LHCN-M2 (cell line): ENCODE data around the gene CCDC188. TPM values are rescaled to one million over a fixed set of nuclear protein-coding genes. Genes with fewer than 3 reads are reported as not detected.
A peak's percentile ranks its signal among the peaks of the same experiment; 100 is the strongest.

Experiments
- DNase-seq: peaks from one replicate; pipeline ENCODE4 v3.0.0-alpha.2; 2012; ENCODE audit warnings: low read depth
- total RNA-seq: library from RNA; depleted of rRNA; stranded (reverse); fragments of >200 nt; gene quantifications from 2 replicates; pipeline ENCODE4 v1.2.3, GENCODE V29; 2014

The CCDC188 gene
- total RNA-seq, 1 experiment from 2014 or later, result 2.7 TPM

GRCh38 chr22:20123366-20124082 is 27.3 kb downstream of the CCDC188 start:
- DNase-seq, result no peak

DNA sequence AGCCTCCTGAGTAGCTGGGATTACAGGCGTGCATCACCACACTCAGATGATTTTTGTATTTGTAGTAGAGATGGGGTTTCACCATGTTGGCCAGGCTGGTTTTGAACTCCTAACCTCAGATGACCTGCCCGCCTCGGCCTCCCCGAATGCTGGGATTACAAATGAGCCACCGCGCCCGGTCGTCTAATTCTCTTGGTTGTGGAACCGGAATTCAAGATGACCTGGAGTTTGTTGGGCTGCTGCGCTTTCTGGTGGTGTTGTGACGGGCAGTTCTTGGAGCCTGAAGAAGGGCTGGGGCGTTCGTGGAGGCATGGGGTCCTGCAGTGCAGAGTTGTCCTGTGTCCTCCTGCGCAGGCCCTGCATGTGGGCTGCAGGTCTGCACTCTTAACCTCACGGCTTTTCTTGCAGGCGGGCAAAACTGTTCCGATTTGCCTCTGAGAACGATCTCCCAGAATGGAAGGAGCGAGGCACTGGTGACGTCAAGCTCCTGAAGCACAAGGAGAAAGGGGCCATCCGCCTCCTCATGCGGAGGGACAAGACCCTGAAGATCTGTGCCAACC is 28.9 kb downstream of the CCDC188 start:
- DNase-seq, result no peak

DNA sequence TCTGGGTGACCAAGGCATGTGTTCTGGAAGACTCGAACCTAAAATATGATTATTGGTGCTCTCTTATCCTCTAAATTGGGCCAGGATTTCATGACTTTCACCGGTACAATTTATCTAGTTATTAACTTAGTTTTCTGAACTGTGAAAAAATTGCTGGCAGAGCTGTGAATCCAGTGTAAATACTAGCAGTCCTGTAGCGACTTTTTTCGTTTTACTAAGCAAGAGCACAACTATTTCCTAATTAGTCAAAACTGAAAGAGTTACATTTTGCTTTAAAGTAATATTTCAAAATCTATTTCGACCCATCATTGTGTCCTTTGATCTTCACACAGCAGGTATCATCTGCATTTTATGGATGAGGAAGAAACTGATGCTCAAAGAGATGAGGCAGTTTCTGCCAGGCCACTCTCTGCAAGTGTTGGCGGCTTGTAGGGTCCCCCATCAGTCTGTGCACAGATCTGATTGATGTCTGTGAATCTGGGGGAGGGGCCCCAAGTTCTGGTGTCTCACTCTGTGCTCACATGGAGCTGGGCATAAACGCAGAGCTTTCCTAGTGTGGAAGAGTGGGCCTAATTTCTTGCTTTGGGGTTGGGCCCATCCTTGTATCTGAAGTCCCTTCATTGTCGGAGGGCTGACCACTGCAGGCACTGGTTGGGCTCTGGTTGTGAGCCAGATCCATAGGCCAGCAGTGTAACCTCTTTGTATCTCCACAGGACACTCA is 32.4 kb downstream of the CCDC188 start:
- no peak for DNase-seq

DNA sequence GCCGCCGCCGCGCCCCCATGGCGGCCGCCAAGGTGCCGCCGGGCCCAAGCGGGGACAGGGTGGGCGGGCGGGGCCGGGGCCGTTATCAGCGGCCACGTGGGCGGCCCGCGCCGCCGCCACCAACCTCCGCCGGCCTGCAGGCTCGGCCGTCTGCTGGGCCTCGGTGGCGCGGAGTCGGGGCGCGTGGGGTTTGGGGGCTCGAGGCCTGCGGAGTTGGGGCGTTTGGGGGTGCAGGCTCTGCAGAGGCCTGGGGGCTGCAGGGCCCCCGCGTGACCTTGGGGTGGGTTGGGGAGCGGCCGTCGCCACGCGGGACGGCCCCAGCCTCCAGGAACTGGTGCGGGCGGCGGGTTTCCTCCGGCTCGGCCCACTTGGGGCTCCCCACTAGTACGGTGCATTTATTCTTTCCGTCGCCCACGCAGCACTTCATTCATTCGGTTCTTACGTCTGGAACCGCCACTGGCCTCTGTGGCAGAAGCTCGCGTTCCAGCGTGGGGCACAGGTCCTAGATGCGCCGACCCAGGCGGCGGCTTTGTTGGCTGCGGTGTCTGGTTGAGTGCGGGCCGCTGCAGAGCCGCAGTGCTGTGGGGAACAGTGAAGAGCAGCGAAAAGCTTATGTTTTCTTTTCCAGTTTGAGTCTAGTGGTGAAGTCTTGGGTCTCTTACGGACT is 33.1 kb downstream of the CCDC188 start:
- DNase-seq, result peak; percentile 32

DNA sequence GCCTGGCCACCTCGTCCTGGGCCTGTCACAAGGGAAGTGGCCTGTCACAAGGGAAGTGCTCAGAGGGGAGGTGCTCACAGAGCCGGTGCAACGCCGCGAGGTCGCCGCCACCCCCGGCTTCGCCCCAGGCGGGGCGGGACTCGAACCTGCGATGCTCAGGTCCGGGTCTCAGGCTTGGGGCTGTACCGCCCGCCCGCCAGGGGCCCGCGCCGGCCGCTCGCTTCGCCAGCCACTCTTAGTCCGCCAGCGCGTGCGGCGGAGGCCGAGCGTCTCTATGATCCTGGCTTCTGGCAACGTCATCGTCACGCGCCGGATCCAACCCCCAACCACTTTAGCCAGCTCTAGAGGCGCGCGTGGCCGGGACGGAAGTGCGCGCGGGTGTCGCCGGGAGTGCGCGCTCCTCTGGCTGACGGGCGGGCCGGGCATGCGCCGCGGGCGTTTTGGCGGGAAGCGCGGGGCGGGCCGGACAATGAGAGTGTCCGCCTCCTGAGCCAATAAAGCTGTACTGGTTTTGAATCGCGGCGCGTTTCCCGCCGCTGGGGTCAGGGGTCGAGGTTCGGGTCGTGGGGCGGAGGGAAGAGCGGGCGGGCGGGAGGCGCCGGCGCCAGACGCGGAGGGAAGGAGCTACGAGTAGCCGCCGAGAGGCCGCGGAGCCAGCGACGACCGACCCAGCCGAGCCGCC is 33.8 kb downstream of the CCDC188 start, which contains the start of gene TRMT2A:
TRMT2A (minus strand) TSS at position 276 of the 682 bp plus-strand sequence. CDS start 320 bp downstream, outside the sequence.
- DNase-seq, result peak; percentile 98

- DNase-seq, result no peak
Measured at GRCh38 chr22:20116376-20116950, 34.4 kb downstream of the CCDC188 start.

DNA sequence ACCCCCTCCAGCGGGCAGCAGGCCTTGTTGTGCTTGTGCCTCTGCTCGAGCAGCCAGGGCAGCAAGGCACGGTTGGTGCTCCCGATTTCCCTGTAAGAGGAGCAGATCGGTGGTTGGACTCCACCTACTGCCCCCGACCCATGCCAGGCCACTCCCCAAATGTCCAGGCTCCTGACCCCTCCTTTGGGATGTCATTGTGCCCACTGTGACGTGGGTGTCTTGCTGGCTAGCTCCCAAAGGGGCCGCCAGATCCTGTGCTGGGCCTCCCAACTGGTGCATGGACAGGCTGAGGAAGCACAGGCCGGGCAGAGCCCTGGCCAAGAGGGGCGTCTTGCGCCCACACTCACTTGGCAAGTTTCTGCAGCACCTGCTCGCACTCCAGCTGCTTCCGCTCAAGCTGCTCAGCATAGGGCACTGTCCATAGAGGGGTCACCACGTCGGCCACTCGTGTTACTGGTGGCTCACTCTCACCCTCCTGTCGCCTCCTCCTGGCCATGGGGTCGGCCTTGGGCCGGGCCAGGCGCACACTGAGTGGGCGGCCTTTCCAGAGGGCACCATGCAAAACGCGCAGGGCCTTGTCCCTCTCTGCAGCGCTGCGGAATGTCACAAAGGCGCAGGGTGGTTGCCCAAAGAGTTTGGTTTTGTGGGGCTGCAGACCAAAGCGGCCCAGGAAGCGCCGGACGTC is 35.0 kb downstream of the CCDC188 start, which contains the start of gene RANBP1:
RANBP1 (plus strand) TSS at position 414 of the 685 bp plus-strand sequence; CDS start at position 495, 81 bp downstream.
- peak; percentile 50 for DNase-seq

- no peak for DNase-seq
Measured at GRCh38 chr22:20114506-20115475, 36.1 kb downstream of the CCDC188 start.

DNA sequence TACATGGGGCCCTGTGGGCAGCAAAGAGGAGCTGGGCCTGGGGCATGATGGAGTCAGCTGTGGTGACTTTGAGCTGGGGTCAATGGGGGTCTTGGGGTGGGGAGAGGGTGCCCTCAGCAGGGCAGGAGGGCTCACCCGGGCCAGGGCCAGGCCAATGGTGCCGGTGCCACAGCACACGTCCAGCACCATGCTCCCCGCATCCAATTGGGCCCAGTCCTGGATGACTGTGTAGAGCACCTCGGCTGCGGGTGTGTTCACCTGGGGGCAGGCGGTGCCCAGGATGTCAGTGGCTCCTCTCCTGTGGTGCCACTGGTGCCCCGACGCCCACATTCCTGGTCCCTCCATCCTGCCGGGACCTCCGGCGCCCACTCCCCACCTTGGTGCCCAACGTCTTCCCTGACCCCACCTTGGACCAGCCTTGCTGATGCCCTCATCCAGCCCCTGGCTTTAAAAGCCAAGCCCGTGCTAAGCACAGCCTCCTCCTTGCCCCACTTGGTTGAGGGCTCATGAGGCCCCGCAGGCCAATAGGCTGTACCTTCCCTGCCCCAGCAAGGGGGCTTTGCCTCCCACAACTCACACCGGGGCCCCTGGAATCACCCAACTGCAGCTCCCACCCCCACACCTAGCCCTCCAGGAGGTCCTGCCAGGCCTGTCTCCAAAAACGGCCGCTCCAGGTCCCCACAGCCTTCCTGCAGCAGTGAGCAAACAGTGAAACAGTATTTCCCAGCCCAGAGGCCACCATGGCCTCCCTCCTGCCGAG is 37.1 kb downstream of the CCDC188 start:
- no peak for DNase-seq

DNA sequence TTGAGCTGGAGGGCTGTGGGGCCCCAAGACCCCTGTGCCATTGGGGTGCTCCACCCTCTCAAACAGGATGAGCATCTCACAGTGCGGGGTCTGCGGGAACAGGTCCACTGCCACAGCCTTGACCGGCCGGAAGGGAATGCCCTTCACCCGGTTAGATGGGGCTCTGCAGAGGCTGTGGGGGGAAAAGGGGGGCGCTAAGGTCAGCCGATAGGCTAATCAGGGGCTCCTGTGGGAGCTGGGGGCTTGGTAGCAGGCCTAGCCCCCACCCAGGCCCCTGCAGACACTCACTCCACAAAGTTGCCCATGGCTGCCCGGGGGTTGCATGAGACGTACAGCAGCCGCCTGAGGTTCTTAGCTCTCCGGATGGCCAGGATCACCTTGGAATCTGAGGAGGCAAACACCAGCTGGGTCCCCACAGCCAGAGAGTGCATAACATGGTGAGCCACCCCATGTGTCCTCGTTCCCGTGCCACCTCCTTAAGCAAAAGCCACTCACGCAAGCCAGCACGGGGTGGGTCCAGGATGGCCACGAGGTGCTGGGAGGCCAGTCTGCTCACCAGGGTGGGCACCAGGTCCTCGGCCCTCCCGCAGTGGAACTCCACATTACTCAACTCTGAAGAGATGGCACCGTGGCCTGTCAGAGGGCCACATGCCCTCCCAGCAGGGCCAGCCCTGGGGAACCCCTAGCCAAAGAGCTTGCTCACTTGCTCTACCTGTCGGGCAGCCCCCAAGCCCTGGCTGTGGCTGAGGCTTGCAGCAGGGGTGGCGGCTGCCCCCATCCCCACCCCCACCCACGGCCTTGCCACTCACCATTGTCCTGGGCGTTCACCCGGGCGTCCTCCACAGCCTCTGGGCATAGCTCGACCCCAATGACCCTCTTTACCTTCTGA is 38.0 kb downstream of the CCDC188 start:
- no peak for DNase-seq

GRCh38 chr22:20111689-20112622 is 38.9 kb downstream of the CCDC188 start:
- no peak for DNase-seq

DNA sequence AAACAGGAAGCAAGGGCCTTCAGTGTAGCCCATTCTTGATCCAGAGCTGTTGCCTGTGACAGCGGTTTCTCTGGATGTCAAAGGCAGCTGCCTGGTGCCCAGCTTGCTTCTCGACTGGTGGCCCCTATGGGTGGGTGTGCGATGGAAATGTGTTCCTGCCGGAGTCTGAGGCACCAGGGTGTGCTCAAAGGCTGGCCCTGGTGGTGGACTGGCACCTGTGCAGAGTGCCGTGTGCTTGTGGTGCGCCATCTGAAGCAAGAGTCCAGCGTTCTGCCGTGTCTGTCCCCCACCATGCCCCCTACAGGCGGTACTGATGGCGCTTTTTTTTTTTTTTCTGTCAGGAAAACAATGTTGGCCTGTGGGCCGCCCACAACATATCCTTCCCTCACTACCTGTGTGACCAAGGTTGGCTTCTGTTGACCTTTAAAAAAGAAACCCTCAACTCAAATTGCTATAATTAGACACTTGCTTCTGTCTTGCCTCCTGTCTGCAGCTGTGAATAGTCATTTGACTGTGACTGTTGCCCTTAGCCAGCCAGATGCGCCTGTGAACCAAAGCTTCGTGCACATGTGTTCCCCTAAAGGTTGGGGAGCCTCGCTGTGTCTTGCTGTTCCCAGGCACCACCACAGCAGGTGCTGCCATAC is 39.7 kb downstream of the CCDC188 start:
- peak; percentile 60 for DNase-seq

- no peak for DNase-seq
Measured at GRCh38 chr22:20110359-20110985, 40.4 kb downstream of the CCDC188 start.

GRCh38 chr22:20109411-20110358 is 41.2 kb downstream of the CCDC188 start:
- DNase-seq, result no peak
